H1 (cell line): Measurements from ENCODE around the gene CLVS2. TPM values are rescaled to one million over a fixed set of nuclear protein-coding genes. Genes with fewer than 3 reads are reported as not detected.

ENCODE experiments used
- CTCF ChIA-PET: fragments of 300-600 bp; sonication (Branson Sonifier 250); formaldehyde crosslinking; loops from one replicate; lab custom pipeline; 2021; ENCODE audit not compliant: partially characterized antibody; lab: Charles Lee
- POLR2A ChIA-PET: fragments of 300-600 bp; sonication (Branson Sonifier 250); formaldehyde crosslinking; loops from one replicate; lab custom pipeline; 2021; ENCODE audit warnings: inconsistent platforms; ENCODE audit not compliant: partially characterized antibody; lab: Charles Lee
- DNase-seq, 2 experiments: peaks; one replicate each; pipeline versions ENCODE4 v3.0.0 to v3.0.0-alpha.2; 2010 to 2022; ENCODE audit warnings: low spot score in 2 of 2, low read depth in 1 of 2, mixed read lengths in 1 of 2
- FAIRE-seq: peaks from 2 replicates; lab custom pipeline; 2011; peaks lifted over from hg19 to GRCh38; lab: Jason Lieb, UNC
- H2AFZ ChIP-seq: 2 replicates; pipeline ENCODE4 v1.8.1; 2012; ENCODE audit warnings: low read length, inconsistent platforms
- H2AK5ac ChIP-seq: 2 replicates; pipeline ENCODE4 v1.6.1; 2013; ENCODE audit warnings: low read depth, low read length
- H2BK120ac ChIP-seq: replicated peaks from 2 replicates; pipeline ENCODE3; 2013; ENCODE audit warnings: low read depth, low read length, inconsistent platforms
- H2BK12ac ChIP-seq: 2 replicates; pipeline ENCODE4 v1.6.1; 2013; ENCODE audit warnings: low read depth, low read length
- H2BK15ac ChIP-seq: 2 replicates; pipeline ENCODE4 v1.6.1; 2013; ENCODE audit warnings: low read length
- H2BK20ac ChIP-seq: 2 replicates; pipeline ENCODE4 v1.6.1; 2013; ENCODE audit warnings: low read length
- H2BK5ac ChIP-seq: 2 replicates; pipeline ENCODE4 v1.6.1; 2013; ENCODE audit warnings: low read depth, low read length
- H3K14ac ChIP-seq: 2 replicates; pipeline ENCODE4 v1.6.1; 2013; ENCODE audit warnings: inconsistent platforms; ENCODE audit not compliant: insufficient read length
- H3K18ac ChIP-seq: 2 replicates; pipeline ENCODE4 v1.6.1; 2013; ENCODE audit warnings: low read length; ENCODE audit errors: extremely low read depth
- H3K23ac ChIP-seq: 2 replicates; pipeline ENCODE4 v1.6.1; 2013; ENCODE audit warnings: inconsistent platforms; ENCODE audit not compliant: insufficient read length
- H3K23me2 ChIP-seq: 2 replicates; pipeline ENCODE4 v1.6.1; 2013; ENCODE audit warnings: low read depth, low read length
- H3K27ac ChIP-seq: 2 replicates; pipeline ENCODE4 v1.6.1; 2011; ENCODE audit warnings: low read depth, low read length, inconsistent platforms
- H3K27me3 ChIP-seq, 4 experiments: replicated peaks in 1 of 4; 1 replicate in 1 of 4; 2 replicates in 3 of 4; pipeline versions ENCODE4 v1.6.1 to v1.8.1; 2011 to 2013; ENCODE audit warnings: low read length in 3 of 4, mild to moderate bottlenecking in 3 of 4, inconsistent platforms in 2 of 4, mixed read lengths in 2 of 4, moderate library complexity in 1 of 4; ENCODE audit not compliant: control insufficient read depth in 3 of 4, insufficient read depth in 3 of 4; ENCODE audit errors: extremely low read depth in 1 of 4
- H3K36me3 ChIP-seq, 4 experiments: 2 replicates each; pipeline versions ENCODE4 v1.6.1 to v1.8.1; 2011 to 2013; ENCODE audit warnings: mild to moderate bottlenecking in 4 of 4, low read length in 3 of 4, moderate library complexity in 2 of 4, control low read depth in 1 of 4, inconsistent platforms in 1 of 4; ENCODE audit not compliant: insufficient read depth in 4 of 4, control insufficient read depth in 2 of 4
- H3K4ac ChIP-seq: replicated peaks from 2 replicates; pipeline ENCODE3; 2013; ENCODE audit warnings: low read length, low read depth, mixed read lengths, inconsistent platforms; ENCODE audit not compliant: insufficient read length
- H3K4me1 ChIP-seq, 4 experiments: replicated peaks in 1 of 4; 1 replicate in 1 of 4; 2 replicates in 3 of 4; pipeline versions ENCODE4 v1.6.1 to v1.8.1; 2011 to 2013; ENCODE audit warnings: low read length in 3 of 4, inconsistent platforms in 2 of 4, mixed read lengths in 1 of 4; ENCODE audit not compliant: insufficient read depth in 4 of 4, control insufficient read depth in 3 of 4
- H3K4me2 ChIP-seq, 2 experiments: 2 replicates each; pipeline versions ENCODE4 v1.6.1 to v1.8.1; 2011 to 2013; ENCODE audit warnings: low read depth in 2 of 2, low read length in 2 of 2, control low read depth in 1 of 2, inconsistent platforms in 1 of 2, mild to moderate bottlenecking in 1 of 2; ENCODE audit not compliant: insufficient read depth in 1 of 2
- H3K4me3 ChIP-seq, 4 experiments: fragments of 200-600, 300-600 bp in 1 of 4; sonication (generic), shearing (Covaris generic), sonication (Bioruptor Twin) in 1 of 4; 2 replicates each; pipeline versions ENCODE4 v1.5.1 to v1.8.1; 2011 to 2016; ENCODE audit warnings: low read length in 4 of 4, low read depth in 3 of 4, control low read depth in 2 of 4, inconsistent platforms in 2 of 4, mild to moderate bottlenecking in 2 of 4, mixed read lengths in 1 of 4, moderate library complexity in 1 of 4; ENCODE audit not compliant: insufficient read depth in 2 of 4; ENCODE audit errors: extremely low read depth in 1 of 4
- H3K56ac ChIP-seq: replicated peaks from 2 replicates; pipeline ENCODE3; 2013; ENCODE audit warnings: low read depth, mild to moderate bottlenecking, mixed read lengths, low read length, inconsistent platforms; ENCODE audit not compliant: insufficient read length
- H3K79me1 ChIP-seq: 2 replicates; pipeline ENCODE4 v1.6.1; 2013; ENCODE audit warnings: low read depth, low read length, control low read depth
- H3K79me2 ChIP-seq, 2 experiments: 2 replicates each; pipeline versions ENCODE4 v1.6.1 to v1.8.1; 2012 to 2013; ENCODE audit warnings: low read length in 2 of 2, mild to moderate bottlenecking in 2 of 2, inconsistent platforms in 1 of 2; ENCODE audit not compliant: insufficient read depth in 2 of 2, control insufficient read depth in 1 of 2
- H3K9ac ChIP-seq, 4 experiments: replicated peaks in 1 of 4; 1 replicate in 1 of 4; 2 replicates in 3 of 4; pipeline versions ENCODE4 v1.6.1 to v1.8.1; 2011 to 2013; ENCODE audit warnings: low read depth in 3 of 4, low read length in 3 of 4, control low read depth in 2 of 4, mild to moderate bottlenecking in 2 of 4, moderate library complexity in 2 of 4, inconsistent platforms in 1 of 4; ENCODE audit errors: extremely low read depth in 1 of 4
- H3K9me3 ChIP-seq, 2 experiments: 2 replicates each; pipeline versions ENCODE4 v1.6.1 to v1.8.1; 2012 to 2013; ENCODE audit warnings: mild to moderate bottlenecking in 2 of 2, moderate library complexity in 2 of 2, control low read depth in 1 of 2, inconsistent platforms in 1 of 2, low read depth in 1 of 2, low read length in 1 of 2, mixed read lengths in 1 of 2; ENCODE audit not compliant: insufficient read depth in 2 of 2
- H4K20me1 ChIP-seq, 2 experiments: replicated peaks in 1 of 2; 2 replicates each; pipeline versions ENCODE3 to v1.8.1; 2011 to 2013; ENCODE audit warnings: inconsistent platforms in 2 of 2, low read length in 2 of 2, mild to moderate bottlenecking in 1 of 2; ENCODE audit not compliant: insufficient read depth in 2 of 2, control insufficient read depth in 1 of 2
- H4K5ac ChIP-seq: 2 replicates; pipeline ENCODE4 v1.6.1; 2013; ENCODE audit warnings: low read length, low read depth, mixed read lengths, inconsistent platforms; ENCODE audit not compliant: insufficient read length
- H4K8ac ChIP-seq: 2 replicates; pipeline ENCODE4 v1.8.0; 2013; ENCODE audit warnings: mild to moderate bottlenecking, moderate library complexity, low read length, inconsistent platforms; ENCODE audit not compliant: insufficient read depth; ENCODE audit errors: extremely low read depth
- H4K91ac ChIP-seq: replicated peaks from 2 replicates; pipeline ENCODE3; 2013; ENCODE audit warnings: low read length, mixed read lengths, inconsistent platforms; ENCODE audit not compliant: insufficient read length
- ASH2L ChIP-seq: fragments of 200-600, 300-600 bp; sonication (generic); IDR thresholded peaks from one replicate; pipeline ENCODE4 v1.7.1; 2017; ENCODE audit warnings: low read length
- CBX8 ChIP-seq: fragments of 300-800, 300-1000 bp; sonication (generic); IDR thresholded peaks from 2 replicates; pipeline ENCODE4 v1.7.1; 2016; ENCODE audit warnings: low read depth, low read length, borderline replicate concordance
- CREB1 ChIP-seq: IDR thresholded peaks from 2 replicates; pipeline ENCODE4 v1.6.1; 2012; ENCODE audit warnings: inconsistent platforms
- JUN ChIP-seq: IDR thresholded peaks from 2 replicates; pipeline ENCODE4 v1.6.1; 2011; ENCODE audit warnings: low read depth, mild to moderate bottlenecking, improper control_type of control experiment, low read length
- JUND ChIP-seq: IDR thresholded peaks from 2 replicates; pipeline ENCODE4 v1.6.1; 2011; ENCODE audit warnings: mild to moderate bottlenecking, improper control_type of control experiment, low read length
- KDM5A ChIP-seq: fragments of 200-600 bp; IDR thresholded peaks from 2 replicates; pipeline ENCODE4 v1.7.1; 2012; ENCODE audit warnings: mild to moderate bottlenecking, low read length, inconsistent platforms, mixed read lengths
- POLR2A ChIP-seq, 2 experiments: IDR thresholded peaks; 1 replicate in 1 of 2; 2 replicates in 1 of 2; pipeline ENCODE4 v1.6.1; 2011; ENCODE audit warnings: low read depth in 2 of 2, low read length in 2 of 2, mild to moderate bottlenecking in 2 of 2; ENCODE audit errors: control extremely low read depth in 1 of 2
- SAP30 ChIP-seq: fragments of 300-600 bp; sonication (generic); IDR thresholded peaks from 2 replicates; pipeline ENCODE4 v1.7.1; 2012; ENCODE audit warnings: low read length, moderate library complexity, mild to moderate bottlenecking, inconsistent platforms; ENCODE audit not compliant: insufficient read depth, insufficient replicate concordance
- SP1 ChIP-seq: IDR thresholded peaks from 2 replicates; pipeline ENCODE4 v1.6.1; 2011; ENCODE audit warnings: low read depth, low read length
- SUZ12 ChIP-seq: fragments of 200-600 bp; sonication (generic); IDR thresholded peaks from 2 replicates; pipeline ENCODE4 v1.6.1; 2012; ENCODE audit warnings: mild to moderate bottlenecking, inconsistent platforms, low read length, moderate library complexity, mixed read lengths
- TAF1 ChIP-seq: IDR thresholded peaks from 2 replicates; pipeline ENCODE4 v1.6.1; 2011; ENCODE audit warnings: mild to moderate bottlenecking, low read depth, low read length
- TAF7 ChIP-seq: optimal IDR thresholded peaks from 2 replicates; pipeline ENCODE3; 2011; ENCODE audit warnings: low read depth, mild to moderate bottlenecking, inconsistent platforms, low read length, moderate library complexity, borderline replicate concordance
- TEAD4 ChIP-seq: IDR thresholded peaks from 2 replicates; pipeline ENCODE4 v1.6.1; 2012; ENCODE audit warnings: low read depth, low read length, inconsistent platforms, mixed read lengths
- YY1 ChIP-seq: IDR thresholded peaks from 2 replicates; pipeline ENCODE4 v1.6.1; 2011; ENCODE audit warnings: low read depth, mild to moderate bottlenecking, low read length
- WGBS, 2 experiments: shearing (Covaris generic) in 1 of 2; methylation state at CpG; one replicate each; pipeline versions ENCODE4 v1.1.6 to v1.1.7; 2013 to 2015; ENCODE audit warnings: low lambda C conversion rate in 2 of 2, mixed read lengths in 2 of 2, inconsistent platforms in 1 of 2, low coverage in 1 of 2, missing lambda C conversion rate in 1 of 2; ENCODE audit not compliant: insufficient replicate concordance in 2 of 2, insufficient coverage in 1 of 2, insufficient read length in 1 of 2; ENCODE audit errors: extremely low coverage in 1 of 2, missing lambda C conversion rate in 1 of 2; 5-methylcytosine and 5-hydroxymethylcytosine counted together
- polyA plus RNA-seq, 7 experiments: library from polyadenylated mRNA; depleted of rRNA in 3 of 7; stranded (reverse) in 5 of 7; unstranded in 2 of 7; fragments of >200 nt in 5 of 7; fragments of 200-250 nt in 2 of 7; gene quantifications; 1 replicate in 5 of 7; 2 replicates in 1 of 7; 4 replicates in 1 of 7; pipeline versions ENCODE4 v1.2.1 to v1.2.3, GENCODE V29; 2011 to 2013; ENCODE audit warnings: missing spikeins in 2 of 7, mixed read lengths in 2 of 7
- total RNA-seq: library from RNA; stranded (reverse); fragmentation: NEBNext Ultra II Directional; extraction: Animal tissue kit (Norgen Biotek cat#: 25700); gene quantifications from 2 replicates; pipeline ENCODE4 v1.2.1, GENCODE V29; 2021

The CLVS2 gene
- total and polyA plus RNA-seq, 2 of the 8 experiments (the other 6 are each of a cell fraction or from before 2014, with no cell fraction given), result 0.30 to 0.73 TPM

DNA sequence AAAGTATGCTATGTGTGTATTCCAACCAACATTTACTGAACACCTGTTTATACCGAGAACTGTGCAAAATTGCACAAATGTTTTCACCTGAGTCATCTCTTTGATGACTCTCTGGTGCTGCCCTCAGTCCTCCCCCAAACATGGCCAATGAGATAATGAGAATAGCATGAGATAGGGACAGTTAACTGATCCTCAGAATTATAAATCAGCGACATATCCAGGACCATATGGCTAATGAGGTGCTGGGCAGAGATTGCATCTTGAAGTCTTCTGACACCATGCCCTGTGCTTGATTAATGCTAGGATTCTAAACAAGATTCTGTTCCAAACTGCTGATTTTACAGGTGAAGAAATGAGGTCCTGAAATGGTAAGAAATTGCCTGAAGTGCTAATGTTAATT is 13.0 kb downstream of the CLVS2 start:
- no peak overlapping the region for H2AK5ac ChIP-seq
- no peak overlapping the region for H3K56ac ChIP-seq
- H4K5ac ChIP-seq, result no peak overlapping the region
- no peak overlapping the region for H3K27ac ChIP-seq
- no peak overlapping the region for H3K4me3 ChIP-seq
- H3K18ac ChIP-seq, result no peak overlapping the region
- FAIRE-seq (no peak), DNase-seq (no peak)
- no peaks in the 10 kb centered on the region for H3K79me1 ChIP-seq
- 93% methylated on average over 2 of the region's 2 CpGs; no CpG with 5 or more reads in 1 of the 2 experiments for WGBS, 2 experiments
- no peaks in the 10 kb centered on the region for H3K9me3 ChIP-seq
- H2AFZ ChIP-seq, result no peak overlapping the region
- no peak overlapping the region for H2BK12ac ChIP-seq
- H3K23me2 ChIP-seq, result no peaks in the 10 kb centered on the region
- no peaks in the 10 kb centered on the region for H3K27me3 ChIP-seq
- TF ChIP-seq SAP30 (no peak), ASH2L (no peak), CREB1 (no peak), CBX8 (no peak), SUZ12 (no peak), KDM5A (no peak), POLR2A (IDR thresholded peaks at IDR 0.05; ENCODE audit: control extremely low read depth in 1 of 2, low read depth in 2 of 2, low read length in 2 of 2) (no peak), TEAD4 (no peak), TAF1 (no peak), TAF7 (no peak), JUN (no peak), YY1 (no peak), JUND (no peak), SP1 (no peak)
- no peaks in the 10 kb centered on the region for H3K36me3 ChIP-seq
- H3K4ac ChIP-seq, result no peak overlapping the region
- H3K4me1 ChIP-seq, result no peaks in the 10 kb centered on the region
- no peak overlapping the region for H3K9ac ChIP-seq
- H4K20me1 ChIP-seq, result no peaks in the 10 kb centered on the region
- ChIA-PET CTCF (no interaction called here), POLR2A (no interaction called here)
- no peak overlapping the region for H4K8ac ChIP-seq
- H2BK5ac ChIP-seq, result no peak overlapping the region
- H4K91ac ChIP-seq, result no peak overlapping the region
- no peaks in the 10 kb centered on the region for H3K79me2 ChIP-seq
- no peak overlapping the region for H2BK20ac ChIP-seq
- no peak overlapping the region for H3K4me2 ChIP-seq
- no peak overlapping the region for H2BK120ac ChIP-seq
- H2BK15ac ChIP-seq, result no peak overlapping the region
- no peak overlapping the region for H3K23ac ChIP-seq
- H3K14ac ChIP-seq, result no peak overlapping the region
